Stimulated activated CD8-positive, alpha-beta memory T cell treated with anti-CD3 and anti-CD28 coated beads, Interleukin-7, amount 100 ng/mL, for 4 hours (primary cell): ENCODE measurements around the gene PRF1.
A peak's percentile ranks its signal among the peaks of the same experiment; 100 is the strongest.

ENCODE experiments used
- DNase-seq, 2 donors: peaks; one replicate each; pipeline ENCODE4 v3.0.0-alpha.2; 2020; ENCODE audit warnings: low read depth in 2 of 2

PRF1 gene

GRCh38 chr10:70578371-70578947, 24.1 kb downstream of the PRF1 start:
- DNase-seq: peak; percentile 57 to 74

GRCh38 chr10:70576803-70577517, 25.6 kb downstream of the PRF1 start:
- no peak for DNase-seq

- peak in 1 of 2 donors; percentile 28 for DNase-seq
Measured at GRCh38 chr10:70575874-70576802, 26.4 kb downstream of the PRF1 start.

- no peak for DNase-seq
Measured at GRCh38 chr10:70575486-70575873, 27.1 kb downstream of the PRF1 start.

GRCh38 chr10:70573599-70574506, 28.7 kb downstream of the PRF1 start:
- DNase-seq: no peak

GRCh38 chr10:70571636-70572439, 30.7 kb downstream of the PRF1 start:
- no peak for DNase-seq

GRCh38 chr10:70571236-70571635, 31.3 kb downstream of the PRF1 start:
- no peak for DNase-seq

- no peak for DNase-seq
Measured at GRCh38 chr10:70568781-70569495, 33.6 kb downstream of the PRF1 start.

- no peak for DNase-seq
Measured at GRCh38 chr10:70568113-70568512, 34.4 kb downstream of the PRF1 start.

GRCh38 chr10:70567603-70568002, 34.9 kb downstream of the PRF1 start:
- no peak for DNase-seq

- DNase-seq: no peak
Measured at GRCh38 chr10:70566515-70567290, 35.8 kb downstream of the PRF1 start.

- no peak for DNase-seq
Measured at GRCh38 chr10:70565556-70566514, 36.7 kb downstream of the PRF1 start.

- DNase-seq: no peak
Measured at GRCh38 chr10:70564901-70565351, 37.6 kb downstream of the PRF1 start.

- DNase-seq: no peak
Measured at GRCh38 chr10:70564113-70564725, 38.3 kb downstream of the PRF1 start.

GRCh38 chr10:70563230-70563629, 39.3 kb downstream of the PRF1 start:
- DNase-seq: no peak

- DNase-seq: no peak
Measured at GRCh38 chr10:70562036-70562755, 40.3 kb downstream of the PRF1 start.

GRCh38 chr10:70561558-70561957, 41.0 kb downstream of the PRF1 start:
- no peak for DNase-seq
